B cell (primary cell): ENCODE results near the gene KRT77. TPM values are rescaled to one million over a fixed set of nuclear protein-coding genes. Genes with fewer than 3 reads are reported as not detected.

Experiments
- ATAC-seq: fragments of 200-7000 bp; cut with Tn5 transposase; one replicate; pipeline ENCODE4 v1.10.0; 2021; ENCODE audit warnings: low read depth, mild to moderate bottlenecking, moderate number of reproducible peaks, moderate library complexity
- CTCF ChIA-PET: fragments of 350-600 bp; sonication (Branson Sonifier 250); formaldehyde crosslinking; loops from one replicate; lab custom pipeline; 2021; ENCODE audit warnings: antibody characterized with exemption, inconsistent platforms; lab: Charles Lee
- POLR2A ChIA-PET: fragments of 350-600 bp; sonication (Branson Sonifier 250); formaldehyde crosslinking; loops from one replicate; lab custom pipeline; 2021; ENCODE audit warnings: antibody characterized with exemption; lab: Charles Lee
- DNase-seq: peaks from one replicate; pipeline ENCODE4 v3.0.0; 2013
- H2AFZ ChIP-seq: 2 replicates; pipeline ENCODE4 v1.6.1; 2012; ENCODE audit warnings: mild to moderate bottlenecking, low read depth, low read length; ENCODE audit not compliant: insufficient read depth, poor library complexity, severe bottlenecking
- H3K27ac ChIP-seq, 2 donors: 1 replicate in 1 of 2; 2 replicates in 1 of 2; pipeline ENCODE4 v1.5.1; 2012 to 2013; ENCODE audit warnings: low read length in 2 of 2, mild to moderate bottlenecking in 2 of 2, moderate library complexity in 1 of 2
- H3K27me3 ChIP-seq, 4 experiments: fragments of 200-600 bp in 1 of 4; sonication (generic) in 1 of 4; replicated peaks in 1 of 4; 1 replicate in 2 of 4; 2 replicates in 2 of 4; pipeline versions ENCODE4 v1.6.1 to v1.7.0; 2013 to 2016; ENCODE audit warnings: low read length in 3 of 4, mild to moderate bottlenecking in 2 of 4, mixed read lengths in 1 of 4, moderate library complexity in 1 of 4; ENCODE audit not compliant: insufficient read depth in 4 of 4, control insufficient read depth in 3 of 4; ENCODE audit errors: control extremely low read depth in 1 of 4
- H3K36me3 ChIP-seq, 2 experiments: replicated peaks in 1 of 2; 1 replicate in 1 of 2; 2 replicates in 1 of 2; pipeline versions ENCODE4 v1.6.1 to v1.7.1; 2013; ENCODE audit warnings: low read length in 1 of 2; ENCODE audit not compliant: insufficient read depth in 2 of 2, control insufficient read depth in 1 of 2; ENCODE audit errors: control extremely low read depth in 1 of 2, extremely low read depth in 1 of 2
- H3K4me1 ChIP-seq, 2 donors: fragments of 200-600 bp in 1 of 2; sonication (generic) in 1 of 2; 1 replicate in 1 of 2; 2 replicates in 1 of 2; pipeline versions ENCODE4 v1.5.1 to v1.6.1; 2013 to 2017; ENCODE audit warnings: low read length in 2 of 2; ENCODE audit not compliant: control insufficient read depth in 2 of 2, insufficient read depth in 2 of 2
- H3K4me2 ChIP-seq: replicated peaks from 2 replicates; pipeline ENCODE3; 2012; ENCODE audit warnings: mild to moderate bottlenecking, low read depth, low read length; ENCODE audit not compliant: poor library complexity, severe bottlenecking
- H3K4me3 ChIP-seq, 5 experiments: fragments of 200-600 bp in 1 of 5; sonication (generic) in 1 of 5; 1 replicate in 3 of 5; 2 replicates in 2 of 5; pipeline versions ENCODE4 v1.5.1 to v1.7.0; 2011 to 2016; ENCODE audit warnings: low read length in 4 of 5, mild to moderate bottlenecking in 4 of 5, low read depth in 2 of 5, control low read depth in 1 of 5, moderate library complexity in 1 of 5; ENCODE audit not compliant: insufficient read depth in 1 of 5; ENCODE audit errors: control extremely low read depth in 1 of 5, extremely low read depth in 1 of 5
- H3K79me2 ChIP-seq: fragments of 200-600 bp; sonication (generic); one replicate; pipeline ENCODE4 v1.6.0; 2016; ENCODE audit warnings: low read length; ENCODE audit not compliant: control insufficient read depth, insufficient read depth
- H3K9ac ChIP-seq: fragments of 200-600 bp; sonication (generic); 2 replicates; pipeline ENCODE4 v1.6.1; 2017; ENCODE audit warnings: mild to moderate bottlenecking, low read length, moderate library complexity
- H3K9me3 ChIP-seq, 3 donors: one replicate each; pipeline versions ENCODE4 v1.6.1 to v1.7.1; 2013; ENCODE audit warnings: low read length in 2 of 3; ENCODE audit not compliant: control insufficient read depth in 2 of 3, insufficient read depth in 1 of 3; ENCODE audit errors: control extremely low read depth in 1 of 3
- H4K20me1 ChIP-seq: 2 replicates; pipeline ENCODE4 v1.6.0; 2012; ENCODE audit warnings: mild to moderate bottlenecking, low read length; ENCODE audit not compliant: insufficient read depth, control insufficient read depth, poor library complexity, severe bottlenecking
- H3K27ac Mint-ChIP-seq: one replicate; pipeline ENCODE4 v1.8.0; 2021; ENCODE audit warnings: mixed read lengths
- H3K27me3 Mint-ChIP-seq: one replicate; pipeline ENCODE4 v1.8.0; 2021; ENCODE audit warnings: mixed read lengths
- H3K4me1 Mint-ChIP-seq: one replicate; pipeline ENCODE4 v1.8.0; 2021; ENCODE audit warnings: mixed read lengths
- H3K4me3 Mint-ChIP-seq: one replicate; pipeline ENCODE4 v1.8.0; 2021; ENCODE audit warnings: mixed read lengths
- H3K9me3 Mint-ChIP-seq: one replicate; pipeline ENCODE4 v1.8.0; 2022; ENCODE audit warnings: mixed read lengths; ENCODE audit not compliant: insufficient read depth
- EZH2 ChIP-seq: IDR thresholded peaks from 2 replicates; pipeline ENCODE4 v1.6.1; 2012; ENCODE audit warnings: borderline replicate concordance, low read depth, mild to moderate bottlenecking, moderate library complexity, low read length; ENCODE audit not compliant: insufficient read depth, poor library complexity, severe bottlenecking
- WGBS: methylation state at CpG from one replicate; pipeline ENCODE4 v1.1.5; 2013; ENCODE audit warnings: missing lambda C conversion rate; ENCODE audit not compliant: insufficient coverage; 5-methylcytosine and 5-hydroxymethylcytosine counted together
- intact Hi-C: fragments of 100-400 bp; cut with micrococcal nuclease; formaldehyde crosslinking; loops from one replicate; pipeline ENCODE4 v1.10.0; 2022
- polyA plus RNA-seq: library from polyadenylated mRNA; depleted of rRNA; stranded (reverse); fragments of >200 nt; gene quantifications from 2 replicates; pipeline ENCODE4 v1.2.3, GENCODE V29; 2012
- total RNA-seq, 2 donors: library from RNA; stranded (reverse); fragments of 120-200 nt in 1 of 2; gene quantifications; 1 replicate in 1 of 2; 2 replicates in 1 of 2; pipeline versions ENCODE4 v1.2.3 to v1.2.4, GENCODE V29; 2013 to 2022
- TF ChIP-seq, protein P1 (sequence below): fragments of 200-600 bp; IDR thresholded peaks from one replicate; pipeline ENCODE4 v1.8.0; 2022; ENCODE audit warnings: antibody characterized with exemption, mild to moderate bottlenecking

The KRT77 gene
- total and polyA plus RNA-seq, 2 donors (not counting 1 experiment from before 2014, with no cell fraction given): not detected

DNA sequence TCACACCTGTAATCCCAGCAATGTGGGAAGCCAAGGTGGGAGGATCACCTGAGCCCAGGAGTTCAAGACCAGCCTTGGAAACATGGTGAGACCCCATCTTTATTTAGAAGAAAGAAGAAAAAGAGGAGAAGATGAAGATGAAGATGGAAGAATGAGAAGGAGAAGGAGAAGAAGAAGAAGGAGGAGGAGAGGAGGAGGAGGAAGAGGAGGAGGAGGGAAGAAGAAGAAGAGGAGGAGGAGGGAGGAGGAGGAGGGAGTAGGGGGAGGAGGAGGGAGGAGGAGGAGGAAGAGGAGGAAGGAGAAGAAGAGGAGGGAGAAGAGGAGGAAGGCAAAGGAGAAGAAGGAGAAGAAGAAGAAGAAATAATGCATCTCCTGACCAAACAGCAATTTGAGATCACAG lies 14.1 kb downstream of the KRT77 start:
- H3K4me3 Mint-ChIP-seq: no peak overlapping the region
- no peaks in the 10 kb centered on the region for H3K9me3 ChIP-seq
- ATAC-seq: no peak

DNA sequence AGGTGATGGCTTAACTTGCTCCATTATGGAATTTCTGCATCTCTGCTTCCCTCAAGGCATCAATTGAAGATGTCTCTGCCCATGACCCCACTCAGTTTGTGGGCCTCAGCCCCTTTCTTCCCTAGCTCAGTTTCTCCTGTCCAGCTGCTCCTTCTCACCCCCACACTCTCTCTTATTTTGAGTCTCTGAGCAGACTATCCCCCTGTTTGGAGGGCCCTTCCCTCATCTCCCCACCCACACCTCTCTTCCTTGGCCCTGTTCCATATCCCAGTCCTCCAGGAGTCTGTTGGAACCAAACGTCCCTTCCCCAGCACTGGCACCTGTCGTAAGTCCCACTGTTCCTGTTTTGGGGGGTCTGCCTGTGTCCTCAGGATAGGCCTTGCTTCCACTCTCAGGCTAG lies 14.8 kb downstream of the KRT77 start:
- Histone ChIP-seq H3K9ac (no peak overlapping the region), H3K9me3 (no peaks in the 10 kb centered on the region), H3K4me3 (no peak overlapping the region), H3K36me3 (no peaks in the 10 kb centered on the region), H3K79me2 (no peaks in the 10 kb centered on the region), H3K27me3 (peaks cover 0 to 38% (median 8%) of the 10 kb centered on the region in 4 experiments), H3K4me1 (peaks cover 7 to 8% of the 10 kb centered on the region in 2 donors), H3K4me2 (no peak overlapping the region), H2AFZ (no peak overlapping the region), H3K27ac (no peak overlapping the region), H4K20me1 (no peaks in the 10 kb centered on the region)
- 89% methylated on average over 2 of the region's 2 CpGs for WGBS
- TF ChIP-seq EZH2: no peak
- TF ChIP-seq, protein P1, sequence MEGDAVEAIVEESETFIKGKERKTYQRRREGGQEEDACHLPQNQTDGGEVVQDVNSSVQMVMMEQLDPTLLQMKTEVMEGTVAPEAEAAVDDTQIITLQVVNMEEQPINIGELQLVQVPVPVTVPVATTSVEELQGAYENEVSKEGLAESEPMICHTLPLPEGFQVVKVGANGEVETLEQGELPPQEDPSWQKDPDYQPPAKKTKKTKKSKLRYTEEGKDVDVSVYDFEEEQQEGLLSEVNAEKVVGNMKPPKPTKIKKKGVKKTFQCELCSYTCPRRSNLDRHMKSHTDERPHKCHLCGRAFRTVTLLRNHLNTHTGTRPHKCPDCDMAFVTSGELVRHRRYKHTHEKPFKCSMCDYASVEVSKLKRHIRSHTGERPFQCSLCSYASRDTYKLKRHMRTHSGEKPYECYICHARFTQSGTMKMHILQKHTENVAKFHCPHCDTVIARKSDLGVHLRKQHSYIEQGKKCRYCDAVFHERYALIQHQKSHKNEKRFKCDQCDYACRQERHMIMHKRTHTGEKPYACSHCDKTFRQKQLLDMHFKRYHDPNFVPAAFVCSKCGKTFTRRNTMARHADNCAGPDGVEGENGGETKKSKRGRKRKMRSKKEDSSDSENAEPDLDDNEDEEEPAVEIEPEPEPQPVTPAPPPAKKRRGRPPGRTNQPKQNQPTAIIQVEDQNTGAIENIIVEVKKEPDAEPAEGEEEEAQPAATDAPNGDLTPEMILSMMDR: no peak
- ATAC-seq: no peak
- CTCF ChIA-PET: no interaction called here
- Mint-ChIP-seq H3K27me3 (peaks cover 66% of the 10 kb centered on the region), H3K4me1 (peaks cover 12% of the 10 kb centered on the region), H3K4me3 (no peak overlapping the region), H3K27ac (no peak overlapping the region), H3K9me3 (no peaks in the 10 kb centered on the region)
- no peak for DNase-seq
- intact Hi-C loops: no loop called here
- POLR2A ChIA-PET: no interaction called here

More for the DNA sequence above, 14.1 kb downstream of the KRT77 start:
- Histone ChIP-seq H3K4me3 (no peak overlapping the region), H4K20me1 (no peaks in the 10 kb centered on the region), H3K9ac (no peak overlapping the region), H3K79me2 (no peaks in the 10 kb centered on the region), H2AFZ (no peak overlapping the region), H3K36me3 (no peaks in the 10 kb centered on the region), H3K4me1 (peaks cover 7 to 8% of the 10 kb centered on the region in 2 donors), H3K4me2 (no peak overlapping the region), H3K27me3 (peaks cover 0 to 39% (median 8%) of the 10 kb centered on the region in 4 experiments), H3K27ac (no peak overlapping the region)
- H3K27me3 Mint-ChIP-seq: peaks cover 59% of the 10 kb centered on the region
- CTCF ChIA-PET: no interaction called here
- POLR2A ChIA-PET: no interaction called here
- H3K4me1 Mint-ChIP-seq: peaks cover 12% of the 10 kb centered on the region
- intact Hi-C loops: no loop called here
- no peak overlapping the region for H3K27ac Mint-ChIP-seq
- DNase-seq: no peak
- no peaks in the 10 kb centered on the region for H3K9me3 Mint-ChIP-seq
- TF ChIP-seq, protein P1: no peak
- no peak for TF ChIP-seq EZH2
